ENCODE data around the gene MYCBP.

GRCh38 chr1:38875811-38876210 lies 2.7 kb upstream of the MYCBP start:
- TF ChIP-seq CTCF (IDR thresholded peaks at IDR 0.05) (no peak), POLR2AphosphoS5 (IDR thresholded peaks at IDR 0.05) (no peak), POLR2A (IDR thresholded peaks at IDR 0.05) (no peak)
